Spleen (tissue), 10 donors: ENCODE measurements around the gene TRAM2. TPM values are rescaled to one million over a fixed set of nuclear protein-coding genes. Genes with fewer than 3 reads are reported as not detected.

ENCODE experiments used
- polyA plus RNA-seq, 3 donors: library from polyadenylated mRNA; stranded (reverse); fragments of 200-250 nt; gene quantifications; one replicate each; pipeline ENCODE4 v1.2.1, GENCODE V29; 2013
- total RNA-seq, 7 donors: library from RNA; depleted of rRNA in 3 of 7; stranded (reverse); fragments of >200 nt in 3 of 7; fragmentation: NEBNext Ultra II Directional in 4 of 7; extraction: Animal tissue kit (Norgen Biotek cat#: 25700) in 4 of 7; gene quantifications; one replicate each; pipeline versions ENCODE4 v1.1.0 to v1.2.1, GENCODE V29; 2016 to 2021
- donor health status: healthy with polysubstance abuse.
- donor health status: DM: no; HTN: no; CAD: no; lungs with moderate emphysema.
- donor health status: DM: no; HTN: no; CAD: no.
- donor health status: Bipolar disorder and iron deficiency.
- donor health status: healthy.
- donor health status: DM: no; HTN: no; CAD: no.
- donor health status: DM: yes; HTN: yes; CAD: no.

TRAM2 gene
- total and polyA plus RNA-seq, 10 donors: 1.8 to 47.7 (median 32.3) TPM

Other genes starting within 250 kb of the TRAM2 start
- 10 to 100 TPM in 4 of 7 donors, 1 to 10 TPM in 3; 8.3 to 13.3 (median 11.3) TPM for gene PAQR8, start 214.9 kb downstream of the TRAM2 start, total RNA-seq
- 1 to 10 TPM; 3.5 to 4.5 (median 4.3) TPM for gene PAQR8, start 214.9 kb downstream of the TRAM2 start, polyA plus RNA-seq
- gene EFHC1, start 156.7 kb downstream of the TRAM2 start, total RNA-seq: 10 to 100 TPM in 6 of 7 donors, 1 to 10 TPM in 1; 9.3 to 29.4 (median 16.7) TPM
- gene EFHC1, start 156.7 kb downstream of the TRAM2 start, polyA plus RNA-seq: 10 to 100 TPM; 11.2 to 40.3 (median 16.9) TPM
- gene TMEM14A, start 94.1 kb upstream of the TRAM2 start, total RNA-seq: 10 to 100 TPM in 4 of 7 donors, 1 to 10 TPM in 3; 7.5 to 16.0 (median 11.0) TPM
- 10 to 100 TPM; 15.0 to 20.3 (median 16.6) TPM for gene TMEM14A, start 94.1 kb upstream of the TRAM2 start, polyA plus RNA-seq
- not detected for gene GSTA2, start 186.4 kb upstream of the TRAM2 start, total RNA-seq
- gene GSTA2, start 186.4 kb upstream of the TRAM2 start, polyA plus RNA-seq: not detected
- gene GSTA1, start 226.8 kb upstream of the TRAM2 start, total RNA-seq: not detected
- gene GSTA1, start 226.8 kb upstream of the TRAM2 start, polyA plus RNA-seq: under 1 TPM in 2 of 3 donors, not detected in 1; 0.10 to 0.12 TPM